MCF 10A (cell line): Measurements from ENCODE around the gene CTU2. TPM values are rescaled to one million over a fixed set of nuclear protein-coding genes. Genes with fewer than 3 reads are reported as not detected.

Experiments used
- BruUV-seq: library from RNA; stranded (reverse); fragments of 400-500 nt; replicated peaks from 2 replicates; lab custom pipeline; 2021; lab: Mats Ljungman, UMichigan
- CTCF ChIA-PET: fragments of 300-600 bp; sonication (Branson Sonifier 250); formaldehyde crosslinking; extraction: SDS; loops from one replicate; lab custom pipeline; 2021; ENCODE audit warnings: antibody characterized with exemption, inconsistent platforms; lab: Yijun Ruan, JAX
- POLR2A ChIA-PET: fragments of 300-600, 350-650 bp; sonication (Branson Sonifier 250); formaldehyde crosslinking; extraction: SDS; loops from one replicate; lab custom pipeline; 2020; ENCODE audit warnings: antibody characterized with exemption, inconsistent platforms; lab: Yijun Ruan, JAX
- DNase-seq: peaks from one replicate; pipeline ENCODE4 v3.0.0-alpha.2; 2018; ENCODE audit not compliant: unreplicated experiment
- H3K27ac Mint-ChIP-seq: one replicate; pipeline ENCODE4 v1.8.0; 2022; ENCODE audit warnings: mild to moderate bottlenecking, low read depth, mixed read lengths; ENCODE audit not compliant: unreplicated experiment
- H3K27me3 Mint-ChIP-seq: one replicate; pipeline ENCODE4 v1.8.0; 2022; ENCODE audit warnings: mixed read lengths; ENCODE audit not compliant: insufficient read depth, unreplicated experiment
- H3K36me3 Mint-ChIP-seq: one replicate; pipeline ENCODE4 v1.8.0; 2022; ENCODE audit warnings: mild to moderate bottlenecking, moderate library complexity, mixed read lengths; ENCODE audit not compliant: insufficient read depth, unreplicated experiment
- H3K4me1 Mint-ChIP-seq: one replicate; pipeline ENCODE4 v1.8.0; 2022; ENCODE audit warnings: mixed read lengths; ENCODE audit not compliant: insufficient read depth, unreplicated experiment
- H3K4me3 Mint-ChIP-seq: one replicate; pipeline ENCODE4 v1.8.0; 2022; ENCODE audit warnings: mild to moderate bottlenecking, moderate library complexity, mixed read lengths; ENCODE audit not compliant: unreplicated experiment
- H3K9me3 Mint-ChIP-seq: one replicate; pipeline ENCODE4 v1.8.0; 2022; ENCODE audit warnings: mixed read lengths; ENCODE audit not compliant: unreplicated experiment
- CTCF ChIP-seq: fragments of 200-600 bp; IDR thresholded peaks from one replicate; pipeline ENCODE4 v1.8.0; 2022; ENCODE audit warnings: antibody characterized with exemption, mild to moderate bottlenecking; ENCODE audit not compliant: unreplicated experiment
- intact Hi-C: fragments of 100-400 bp; cut with micrococcal nuclease; formaldehyde crosslinking; loops from 2 replicates; pipeline ENCODE4 v1.14.1; 2022
- total RNA-seq: library from RNA; stranded (reverse); gene quantifications from 2 replicates; pipeline ENCODE4 v1.2.3, GENCODE V29; 2022

The CTU2 gene
- total RNA-seq, 1 experiment from 2014 or later, result 40.8 TPM

- intact Hi-C loops, result no loop called here
- Mint-ChIP-seq H3K27ac (peak overlapping the region; percentile 59), H3K36me3 (peaks cover 30% of the 10 kb centered on the region), H3K27me3 (no peaks in the 10 kb centered on the region), H3K4me3 (no peak overlapping the region), H3K9me3 (no peaks in the 10 kb centered on the region), H3K4me1 (no peaks in the 10 kb centered on the region)
- no peak for DNase-seq
- no TSS peak for BruUV-seq
- ChIA-PET CTCF (interaction anchor here (0.5 to 5.7 kb wide), 15 partner anchors 9 to 488 kb away, joined by 3 to 61 read pairs (median 9); partner anchors contain the start of genes CTU2, PIEZO1 and RNF166), POLR2A (interaction anchor here (0.7 to 1.3 kb wide), 3 partner anchors 17 to 770 kb away, joined by 4 to 5 read pairs (median 4); partner anchors contain the start of genes APRT and SPG7)
- no peak for TF ChIP-seq CTCF
Observed at GRCh38 chr16:88738151-88739084, 32.1 kb downstream of the CTU2 start.

GRCh38 chr16:88739139-88739976, 33.1 kb downstream of the CTU2 start:
- CTCF ChIA-PET, result interaction anchor here (0.5 to 1.7 kb wide), 2 partner anchors 10 to 44 kb away, joined by 3 to 6 read pairs; no protein-coding TSS in a partner anchor
- POLR2A ChIA-PET, result interaction anchor here (0.7 kb wide), 1 partner anchor 49 kb away, joined by 3 read pairs; no protein-coding TSS in a partner anchor
- Mint-ChIP-seq H3K27ac (peak overlapping the region; percentile 59), H3K4me3 (no peak overlapping the region), H3K36me3 (peaks cover 23% of the 10 kb centered on the region), H3K4me1 (no peaks in the 10 kb centered on the region), H3K9me3 (no peaks in the 10 kb centered on the region), H3K27me3 (no peaks in the 10 kb centered on the region)
- intact Hi-C loops, result no loop called here
- no peak for DNase-seq
- BruUV-seq, result no TSS peak
- no peak for TF ChIP-seq CTCF

GRCh38 chr16:88739977-88740726, 33.8 kb downstream of the CTU2 start:
- DNase-seq, result no peak
- TF ChIP-seq CTCF, result no peak
- no TSS peak for BruUV-seq
- ChIA-PET CTCF (interaction anchor here (0.7 to 1.7 kb wide), 5 partner anchors 14 to 435 kb away, joined by 3 to 6 read pairs (median 5); no protein-coding TSS in a partner anchor), POLR2A (interaction anchor here (0.7 kb wide), 1 partner anchor 48 kb away, joined by 3 read pairs; no protein-coding TSS in a partner anchor)
- no peak overlapping the region for H3K27ac Mint-ChIP-seq
- intact Hi-C loops, result no loop called here
- no peaks in the 10 kb centered on the region for H3K9me3 Mint-ChIP-seq
- H3K27me3 Mint-ChIP-seq, result no peaks in the 10 kb centered on the region
- H3K4me3 Mint-ChIP-seq, result no peak overlapping the region
- no peaks in the 10 kb centered on the region for H3K4me1 Mint-ChIP-seq
- H3K36me3 Mint-ChIP-seq, result peaks cover 22% of the 10 kb centered on the region
